RWPE2 (cell line): ENCODE results near the gene TLE5.
A peak's percentile ranks its signal among the peaks of the same experiment; 100 is the strongest.

ENCODE experiments used
- ATAC-seq: fragments of 200-7000 bp; cut with Tn5 transposase; 3 replicates; pipeline ENCODE4 v1.9.1; 2021; ENCODE audit warnings: low read depth
- DNase-seq: peaks from one replicate; pipeline ENCODE4 v3.0.0-alpha.2; 2020; ENCODE audit warnings: low spot score
- H3K27ac ChIP-seq: fragments of 450-650 bp; 2 replicates; pipeline ENCODE4 v1.5.1; 2017; ENCODE audit warnings: mild to moderate bottlenecking; ENCODE audit not compliant: poor library complexity, severe bottlenecking
- H3K27me3 ChIP-seq: fragments of 250-450 bp; sonication (Bioruptor Pico); 2 replicates; pipeline ENCODE4 v1.5.1; 2021; ENCODE audit warnings: mild to moderate bottlenecking, moderate library complexity; ENCODE audit not compliant: insufficient read depth, poor library complexity, severe bottlenecking
- H3K36me3 ChIP-seq: fragments of 250-450 bp; sonication (Bioruptor Pico); 2 replicates; pipeline ENCODE4 v1.5.1; 2020; ENCODE audit warnings: low read depth, mild to moderate bottlenecking, moderate library complexity
- H3K4me1 ChIP-seq: fragments of 250-450 bp; sonication (Bioruptor Pico); 2 replicates; pipeline ENCODE4 v1.5.1; 2021; ENCODE audit warnings: mild to moderate bottlenecking, moderate library complexity; ENCODE audit not compliant: insufficient read depth, poor library complexity, severe bottlenecking
- H3K4me3 ChIP-seq: fragments of 250-450 bp; sonication (Bioruptor Pico); 2 replicates; pipeline ENCODE4 v1.5.1; 2021; ENCODE audit warnings: mild to moderate bottlenecking, moderate library complexity; ENCODE audit not compliant: severe bottlenecking
- H3K9me3 ChIP-seq: fragments of 250-450 bp; sonication (Bioruptor Pico); 2 replicates; pipeline ENCODE4 v1.5.1; 2021; ENCODE audit warnings: mild to moderate bottlenecking, moderate library complexity; ENCODE audit not compliant: severe bottlenecking
- CTCF ChIP-seq: fragments of 450-650 bp; IDR thresholded peaks from one replicate; pipeline ENCODE4 v1.5.1; 2017; ENCODE audit warnings: mild to moderate bottlenecking, moderate library complexity; ENCODE audit not compliant: poor library complexity, severe bottlenecking

Gene TLE5

GRCh38 chr19:3073931-3074595 lies 11.8 kb upstream of the TLE5 start:
- Histone ChIP-seq H3K9me3 (no peaks in the 10 kb centered on the region), H3K36me3 (no peaks in the 10 kb centered on the region), H3K4me1 (no peaks in the 10 kb centered on the region), H3K27ac (no peak overlapping the region), H3K27me3 (no peaks in the 10 kb centered on the region), H3K4me3 (no peak overlapping the region)
- no peak for DNase-seq
- ATAC-seq, result no peak
- TF ChIP-seq CTCF, result peak; percentile 22

GRCh38 chr19:3073159-3073563 lies 10.9 kb upstream of the TLE5 start:
- no peak for TF ChIP-seq CTCF
- H3K4me1 ChIP-seq, result no peaks in the 10 kb centered on the region
- no peak overlapping the region for H3K27ac ChIP-seq
- DNase-seq (no peak), ATAC-seq (no peak)
- no peak overlapping the region for H3K4me3 ChIP-seq
- H3K9me3 ChIP-seq, result no peaks in the 10 kb centered on the region
- no peaks in the 10 kb centered on the region for H3K27me3 ChIP-seq
- H3K36me3 ChIP-seq, result no peaks in the 10 kb centered on the region

- Histone ChIP-seq H3K36me3 (no peaks in the 10 kb centered on the region), H3K9me3 (no peaks in the 10 kb centered on the region), H3K27me3 (no peaks in the 10 kb centered on the region), H3K4me1 (no peaks in the 10 kb centered on the region), H3K27ac (no peak overlapping the region), H3K4me3 (no peak overlapping the region)
- TF ChIP-seq CTCF, result no peak
- DNase-seq (no peak), ATAC-seq (no peak)
Measured at GRCh38 chr19:3071768-3072167, 9.5 kb upstream of the TLE5 start.

- no peak overlapping the region for H3K4me3 ChIP-seq
- ATAC-seq (no peak), DNase-seq (no peak)
- no peak overlapping the region for H3K27ac ChIP-seq
- H3K4me1 ChIP-seq, result no peaks in the 10 kb centered on the region
- H3K9me3 ChIP-seq, result no peaks in the 10 kb centered on the region
- no peaks in the 10 kb centered on the region for H3K27me3 ChIP-seq
- TF ChIP-seq CTCF, result no peak
- H3K36me3 ChIP-seq, result no peaks in the 10 kb centered on the region
Measured at GRCh38 chr19:3068071-3068470, 5.8 kb upstream of the TLE5 start.

GRCh38 chr19:3067563-3067962 lies 5.3 kb upstream of the TLE5 start:
- no peak overlapping the region for H3K4me3 ChIP-seq
- no peaks in the 10 kb centered on the region for H3K4me1 ChIP-seq

More at GRCh38 chr19:3067563-3067962, 5.3 kb upstream of the TLE5 start:
- H3K36me3 ChIP-seq, result no peaks in the 10 kb centered on the region
- H3K27me3 ChIP-seq, result no peaks in the 10 kb centered on the region
- ATAC-seq (no peak), DNase-seq (no peak)
- no peaks in the 10 kb centered on the region for H3K9me3 ChIP-seq
- TF ChIP-seq CTCF, result no peak
- H3K27ac ChIP-seq, result no peak overlapping the region
